H1 (cell line): ENCODE data around the gene FRG2. TPM values are rescaled to one million over a fixed set of nuclear protein-coding genes. Genes with fewer than 3 reads are reported as not detected.
"Not testable (repeated sequence)": the region's sequence is repeated elsewhere in the genome, so short reads cannot be mapped to it uniquely, and the experiment has no call there.

Source experiments
- CTCF ChIA-PET: fragments of 300-600 bp; sonication (Branson Sonifier 250); formaldehyde crosslinking; loops from one replicate; lab custom pipeline; 2021; ENCODE audit not compliant: partially characterized antibody; lab: Charles Lee
- POLR2A ChIA-PET: fragments of 300-600 bp; sonication (Branson Sonifier 250); formaldehyde crosslinking; loops from one replicate; lab custom pipeline; 2021; ENCODE audit warnings: inconsistent platforms; ENCODE audit not compliant: partially characterized antibody; lab: Charles Lee
- DNase-seq, 2 experiments: peaks; one replicate each; pipeline versions ENCODE4 v3.0.0 to v3.0.0-alpha.2; 2010 to 2022; ENCODE audit warnings: low spot score in 2 of 2, low read depth in 1 of 2, mixed read lengths in 1 of 2
- FAIRE-seq: peaks from 2 replicates; lab custom pipeline; 2011; peaks lifted over from hg19 to GRCh38; lab: Jason Lieb, UNC
- H2AFZ ChIP-seq: 2 replicates; pipeline ENCODE4 v1.8.1; 2012; ENCODE audit warnings: low read length, inconsistent platforms
- H2AK5ac ChIP-seq: 2 replicates; pipeline ENCODE4 v1.6.1; 2013; ENCODE audit warnings: low read depth, low read length
- H2BK120ac ChIP-seq: replicated peaks from 2 replicates; pipeline ENCODE3; 2013; ENCODE audit warnings: low read depth, low read length, inconsistent platforms
- H2BK12ac ChIP-seq: 2 replicates; pipeline ENCODE4 v1.6.1; 2013; ENCODE audit warnings: low read depth, low read length
- H2BK15ac ChIP-seq: 2 replicates; pipeline ENCODE4 v1.6.1; 2013; ENCODE audit warnings: low read length
- H2BK20ac ChIP-seq: 2 replicates; pipeline ENCODE4 v1.6.1; 2013; ENCODE audit warnings: low read length
- H2BK5ac ChIP-seq: 2 replicates; pipeline ENCODE4 v1.6.1; 2013; ENCODE audit warnings: low read depth, low read length
- H3K14ac ChIP-seq: 2 replicates; pipeline ENCODE4 v1.6.1; 2013; ENCODE audit warnings: inconsistent platforms; ENCODE audit not compliant: insufficient read length
- H3K18ac ChIP-seq: 2 replicates; pipeline ENCODE4 v1.6.1; 2013; ENCODE audit warnings: low read length; ENCODE audit errors: extremely low read depth
- H3K23ac ChIP-seq: 2 replicates; pipeline ENCODE4 v1.6.1; 2013; ENCODE audit warnings: inconsistent platforms; ENCODE audit not compliant: insufficient read length
- H3K23me2 ChIP-seq: 2 replicates; pipeline ENCODE4 v1.6.1; 2013; ENCODE audit warnings: low read depth, low read length
- H3K27ac ChIP-seq: 2 replicates; pipeline ENCODE4 v1.6.1; 2011; ENCODE audit warnings: low read depth, low read length, inconsistent platforms
- H3K27me3 ChIP-seq, 4 experiments: replicated peaks in 1 of 4; 1 replicate in 1 of 4; 2 replicates in 3 of 4; pipeline versions ENCODE4 v1.6.1 to v1.8.1; 2011 to 2013; ENCODE audit warnings: low read length in 3 of 4, mild to moderate bottlenecking in 3 of 4, inconsistent platforms in 2 of 4, mixed read lengths in 2 of 4, moderate library complexity in 1 of 4; ENCODE audit not compliant: control insufficient read depth in 3 of 4, insufficient read depth in 3 of 4; ENCODE audit errors: extremely low read depth in 1 of 4
- H3K36me3 ChIP-seq, 4 experiments: 2 replicates each; pipeline versions ENCODE4 v1.6.1 to v1.8.1; 2011 to 2013; ENCODE audit warnings: mild to moderate bottlenecking in 4 of 4, low read length in 3 of 4, moderate library complexity in 2 of 4, control low read depth in 1 of 4, inconsistent platforms in 1 of 4; ENCODE audit not compliant: insufficient read depth in 4 of 4, control insufficient read depth in 2 of 4
- H3K4ac ChIP-seq: replicated peaks from 2 replicates; pipeline ENCODE3; 2013; ENCODE audit warnings: low read length, low read depth, mixed read lengths, inconsistent platforms; ENCODE audit not compliant: insufficient read length
- H3K4me1 ChIP-seq, 4 experiments: replicated peaks in 1 of 4; 1 replicate in 1 of 4; 2 replicates in 3 of 4; pipeline versions ENCODE4 v1.6.1 to v1.8.1; 2011 to 2013; ENCODE audit warnings: low read length in 3 of 4, inconsistent platforms in 2 of 4, mixed read lengths in 1 of 4; ENCODE audit not compliant: insufficient read depth in 4 of 4, control insufficient read depth in 3 of 4
- H3K4me2 ChIP-seq, 2 experiments: 2 replicates each; pipeline versions ENCODE4 v1.6.1 to v1.8.1; 2011 to 2013; ENCODE audit warnings: low read depth in 2 of 2, low read length in 2 of 2, control low read depth in 1 of 2, inconsistent platforms in 1 of 2, mild to moderate bottlenecking in 1 of 2; ENCODE audit not compliant: insufficient read depth in 1 of 2
- H3K4me3 ChIP-seq, 4 experiments: fragments of 200-600, 300-600 bp in 1 of 4; sonication (generic), shearing (Covaris generic), sonication (Bioruptor Twin) in 1 of 4; 2 replicates each; pipeline versions ENCODE4 v1.5.1 to v1.8.1; 2011 to 2016; ENCODE audit warnings: low read length in 4 of 4, low read depth in 3 of 4, control low read depth in 2 of 4, inconsistent platforms in 2 of 4, mild to moderate bottlenecking in 2 of 4, mixed read lengths in 1 of 4, moderate library complexity in 1 of 4; ENCODE audit not compliant: insufficient read depth in 2 of 4; ENCODE audit errors: extremely low read depth in 1 of 4
- H3K56ac ChIP-seq: replicated peaks from 2 replicates; pipeline ENCODE3; 2013; ENCODE audit warnings: low read depth, mild to moderate bottlenecking, mixed read lengths, low read length, inconsistent platforms; ENCODE audit not compliant: insufficient read length
- H3K79me1 ChIP-seq: 2 replicates; pipeline ENCODE4 v1.6.1; 2013; ENCODE audit warnings: low read depth, low read length, control low read depth
- H3K79me2 ChIP-seq, 2 experiments: 2 replicates each; pipeline versions ENCODE4 v1.6.1 to v1.8.1; 2012 to 2013; ENCODE audit warnings: low read length in 2 of 2, mild to moderate bottlenecking in 2 of 2, inconsistent platforms in 1 of 2; ENCODE audit not compliant: insufficient read depth in 2 of 2, control insufficient read depth in 1 of 2
- H3K9ac ChIP-seq, 4 experiments: replicated peaks in 1 of 4; 1 replicate in 1 of 4; 2 replicates in 3 of 4; pipeline versions ENCODE4 v1.6.1 to v1.8.1; 2011 to 2013; ENCODE audit warnings: low read depth in 3 of 4, low read length in 3 of 4, control low read depth in 2 of 4, mild to moderate bottlenecking in 2 of 4, moderate library complexity in 2 of 4, inconsistent platforms in 1 of 4; ENCODE audit errors: extremely low read depth in 1 of 4
- H3K9me3 ChIP-seq, 2 experiments: 2 replicates each; pipeline versions ENCODE4 v1.6.1 to v1.8.1; 2012 to 2013; ENCODE audit warnings: mild to moderate bottlenecking in 2 of 2, moderate library complexity in 2 of 2, control low read depth in 1 of 2, inconsistent platforms in 1 of 2, low read depth in 1 of 2, low read length in 1 of 2, mixed read lengths in 1 of 2; ENCODE audit not compliant: insufficient read depth in 2 of 2
- H4K20me1 ChIP-seq, 2 experiments: replicated peaks in 1 of 2; 2 replicates each; pipeline versions ENCODE3 to v1.8.1; 2011 to 2013; ENCODE audit warnings: inconsistent platforms in 2 of 2, low read length in 2 of 2, mild to moderate bottlenecking in 1 of 2; ENCODE audit not compliant: insufficient read depth in 2 of 2, control insufficient read depth in 1 of 2
- H4K5ac ChIP-seq: 2 replicates; pipeline ENCODE4 v1.6.1; 2013; ENCODE audit warnings: low read length, low read depth, mixed read lengths, inconsistent platforms; ENCODE audit not compliant: insufficient read length
- H4K8ac ChIP-seq: 2 replicates; pipeline ENCODE4 v1.8.0; 2013; ENCODE audit warnings: mild to moderate bottlenecking, moderate library complexity, low read length, inconsistent platforms; ENCODE audit not compliant: insufficient read depth; ENCODE audit errors: extremely low read depth
- H4K91ac ChIP-seq: replicated peaks from 2 replicates; pipeline ENCODE3; 2013; ENCODE audit warnings: low read length, mixed read lengths, inconsistent platforms; ENCODE audit not compliant: insufficient read length
- EZH2 ChIP-seq: fragments of 200-600 bp; sonication (generic); IDR thresholded peaks from 2 replicates; pipeline ENCODE4 v1.7.1; 2012; ENCODE audit warnings: low read depth, mild to moderate bottlenecking, moderate library complexity, low read length, inconsistent platforms; ENCODE audit not compliant: severe bottlenecking
- RNF2 ChIP-seq: fragments of 200-900, 300-1000 bp; sonication (generic); IDR thresholded peaks from 2 replicates; pipeline ENCODE4 v1.7.1; 2016; ENCODE audit warnings: borderline replicate concordance, low read depth, mild to moderate bottlenecking, antibody characterized with exemption, low read length; ENCODE audit not compliant: poor library complexity, severe bottlenecking; ENCODE audit errors: missing control alignments
- SUZ12 ChIP-seq: fragments of 200-600 bp; sonication (generic); IDR thresholded peaks from 2 replicates; pipeline ENCODE4 v1.6.1; 2012; ENCODE audit warnings: mild to moderate bottlenecking, inconsistent platforms, low read length, moderate library complexity, mixed read lengths
- WGBS, 2 experiments: shearing (Covaris generic) in 1 of 2; methylation state at CpG; one replicate each; pipeline versions ENCODE4 v1.1.6 to v1.1.7; 2013 to 2015; ENCODE audit warnings: low lambda C conversion rate in 2 of 2, mixed read lengths in 2 of 2, inconsistent platforms in 1 of 2, low coverage in 1 of 2, missing lambda C conversion rate in 1 of 2; ENCODE audit not compliant: insufficient replicate concordance in 2 of 2, insufficient coverage in 1 of 2, insufficient read length in 1 of 2; ENCODE audit errors: extremely low coverage in 1 of 2, missing lambda C conversion rate in 1 of 2; 5-methylcytosine and 5-hydroxymethylcytosine counted together
- polyA plus RNA-seq, 7 experiments: library from polyadenylated mRNA; depleted of rRNA in 3 of 7; stranded (reverse) in 5 of 7; unstranded in 2 of 7; fragments of >200 nt in 5 of 7; fragments of 200-250 nt in 2 of 7; gene quantifications; 1 replicate in 5 of 7; 2 replicates in 1 of 7; 4 replicates in 1 of 7; pipeline versions ENCODE4 v1.2.1 to v1.2.3, GENCODE V29; 2011 to 2013; ENCODE audit warnings: missing spikeins in 2 of 7, mixed read lengths in 2 of 7
- total RNA-seq: library from RNA; stranded (reverse); fragmentation: NEBNext Ultra II Directional; extraction: Animal tissue kit (Norgen Biotek cat#: 25700); gene quantifications from 2 replicates; pipeline ENCODE4 v1.2.1, GENCODE V29; 2021

FRG2 gene
- total and polyA plus RNA-seq, 2 of the 8 experiments (the other 6 are each of a cell fraction or from before 2014, with no cell fraction given) = not detected

- H2BK12ac ChIP-seq, H2BK120ac ChIP-seq, H3K4me2 ChIP-seq, H3K4me3 ChIP-seq, H4K20me1 ChIP-seq, H3K23me2 ChIP-seq, H3K56ac ChIP-seq, H3K9me3 ChIP-seq, H4K5ac ChIP-seq, H2AK5ac ChIP-seq, H3K14ac ChIP-seq, FAIRE-seq, H2BK5ac ChIP-seq, H3K4ac ChIP-seq, POLR2A ChIA-PET, H4K91ac ChIP-seq, CTCF ChIA-PET, H2BK20ac ChIP-seq, H3K79me1 ChIP-seq, H2AFZ ChIP-seq, DNase-seq, H3K27ac ChIP-seq, H3K18ac ChIP-seq, H3K36me3 ChIP-seq, H4K8ac ChIP-seq, H3K79me2 ChIP-seq, H3K9ac ChIP-seq, H3K23ac ChIP-seq, H2BK15ac ChIP-seq: not testable (repeated sequence)
- Histone ChIP-seq H3K4me1 (peaks cover 0 to 25% (median 12%) of the 10 kb centered on the region in 4 experiments; a peak in 6 of 7 replicates), H3K27me3 (peaks cover 51 to 59% (median 53%) of the 10 kb centered on the region in 4 experiments; a peak in 6 of 7 replicates)
- WGBS, 2 experiments = 51% methylated on average over 16 of the region's 39 CpGs; no CpG with 5 or more reads in 1 of the 2 experiments
- TF ChIP-seq EZH2 (peak; percentile 88), RNF2 (peak; percentile 57), SUZ12 (peak; percentile 82; the same call in 1 of the 2 replicates)
These were observed 5.1 kb downstream of the FRG2 start for GRCh38 chr4:190021973-190022372.
